DMS 273 treated with DMSO at 0.1 percent for 48 hours (cell line): ENCODE data around the gene ARMC8.

ENCODE experiments used
- DNase-seq: peaks from one replicate; lab custom pipeline; 2025; lab: John Stamatoyannopoulos, UW

The ARMC8 gene

GRCh38 chr3:138197524-138197923, 10.4 kb downstream of the ARMC8 start:
- DNase-seq: no peak

- DNase-seq: no peak
Observed at GRCh38 chr3:138199851-138200250, 12.8 kb downstream of the ARMC8 start.

DNA sequence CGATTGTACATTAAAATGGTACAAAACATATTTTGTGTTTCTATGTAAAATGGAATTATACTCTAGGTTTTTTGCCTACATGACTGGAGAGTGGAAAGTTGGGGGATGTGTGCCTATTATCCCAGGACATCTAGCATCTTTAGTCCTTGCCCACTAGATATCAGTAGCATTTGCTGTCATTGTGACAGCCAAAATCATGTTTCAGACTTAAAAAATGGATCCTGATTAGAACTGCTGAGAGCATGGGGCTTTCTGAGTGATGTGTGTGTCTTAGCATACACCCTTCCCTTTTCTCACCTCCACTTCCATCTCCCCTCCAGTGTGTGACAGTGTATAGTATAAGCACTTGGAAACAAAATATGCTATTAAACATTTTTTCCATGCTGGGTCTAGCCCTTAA, 13.3 kb downstream of the ARMC8 start:
- DNase-seq: no peak

GRCh38 chr3:138202945-138203701, 16.0 kb downstream of the ARMC8 start:
- DNase-seq: no peak

GRCh38 chr3:138203938-138204337, 16.8 kb downstream of the ARMC8 start:
- DNase-seq: no peak

GRCh38 chr3:138205527-138205926, 18.4 kb downstream of the ARMC8 start:
- DNase-seq: no peak

DNA sequence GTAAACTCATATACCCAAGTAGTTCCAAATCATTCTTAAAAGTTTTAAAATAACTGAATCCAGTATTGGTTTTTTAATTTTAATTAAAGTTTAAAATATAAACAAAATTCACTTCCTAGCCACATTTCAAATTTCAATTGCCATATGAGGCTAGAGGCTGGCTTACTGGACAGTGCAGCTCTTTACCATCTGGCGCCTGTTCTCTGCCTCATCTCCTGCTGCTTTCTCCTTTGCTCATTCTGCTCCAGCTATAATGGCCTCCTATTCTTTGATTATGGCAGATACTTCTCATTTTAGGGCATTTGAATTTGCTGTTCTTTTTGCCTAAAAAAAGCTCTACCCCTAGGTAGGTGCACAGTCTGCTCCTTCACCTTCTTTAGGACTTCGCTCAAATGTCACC, 19.1 kb downstream of the ARMC8 start:
- peak; percentile 60 for DNase-seq

DNA sequence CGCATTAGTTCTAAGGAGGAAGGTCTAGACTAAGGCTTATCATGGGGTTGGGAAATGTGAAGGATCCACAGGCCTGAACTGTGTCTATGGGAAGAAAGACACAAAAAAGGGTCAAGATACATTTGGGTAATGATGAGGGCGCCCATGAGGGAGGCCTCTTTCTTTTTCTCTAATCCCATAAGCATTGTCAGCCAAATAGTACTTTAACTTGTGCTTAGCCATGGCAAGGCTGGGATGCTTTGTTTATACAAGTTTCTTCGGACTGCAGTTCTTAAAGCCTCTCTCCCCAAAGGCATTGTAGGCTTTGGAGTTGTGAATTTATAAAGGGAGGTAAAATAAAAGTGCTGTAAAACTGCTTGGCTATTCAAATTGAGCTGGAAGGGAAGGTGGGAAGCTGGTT, 23.4 kb downstream of the ARMC8 start:
- DNase-seq: no peak

DNA sequence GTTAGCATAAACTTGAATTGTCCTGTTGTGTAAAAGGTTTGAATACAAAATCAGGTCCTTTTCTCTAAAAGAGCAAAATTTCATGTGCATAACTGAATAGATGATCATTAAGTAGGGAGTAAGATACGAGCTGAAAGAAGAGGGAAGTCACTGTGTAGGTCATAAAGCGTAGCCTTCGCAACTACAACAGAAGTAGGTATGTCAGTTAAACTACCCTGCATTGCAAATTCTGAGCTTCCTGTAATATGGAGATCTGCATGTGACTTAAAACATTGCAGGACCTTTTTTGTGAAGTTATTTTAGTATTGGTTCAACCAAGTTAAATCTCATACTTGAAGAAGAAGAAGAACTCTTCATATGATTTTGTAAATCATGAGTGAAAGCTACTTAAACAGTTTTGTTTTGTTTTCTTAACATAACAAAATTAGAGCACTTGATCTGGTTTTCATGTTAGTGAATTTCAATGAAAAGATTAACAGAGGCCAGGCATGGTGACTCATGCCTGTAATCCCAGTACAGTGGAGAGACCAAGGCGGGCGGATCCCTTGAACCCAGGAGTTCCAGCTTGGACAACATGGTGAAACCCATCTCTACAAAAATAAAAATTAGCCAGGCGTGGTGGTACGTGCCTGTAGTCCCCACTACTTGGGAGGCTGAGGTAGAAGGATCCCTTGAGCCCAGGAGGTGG, 26.4 kb downstream of the ARMC8 start:
- DNase-seq: no peak

- no peak for DNase-seq
Observed at GRCh38 chr3:138219255-138219654, 32.2 kb downstream of the ARMC8 start.

GRCh38 chr3:138220242-138220641, 33.1 kb downstream of the ARMC8 start:
- no peak for DNase-seq

GRCh38 chr3:138220788-138221187, 33.7 kb downstream of the ARMC8 start:
- DNase-seq: no peak

DNA sequence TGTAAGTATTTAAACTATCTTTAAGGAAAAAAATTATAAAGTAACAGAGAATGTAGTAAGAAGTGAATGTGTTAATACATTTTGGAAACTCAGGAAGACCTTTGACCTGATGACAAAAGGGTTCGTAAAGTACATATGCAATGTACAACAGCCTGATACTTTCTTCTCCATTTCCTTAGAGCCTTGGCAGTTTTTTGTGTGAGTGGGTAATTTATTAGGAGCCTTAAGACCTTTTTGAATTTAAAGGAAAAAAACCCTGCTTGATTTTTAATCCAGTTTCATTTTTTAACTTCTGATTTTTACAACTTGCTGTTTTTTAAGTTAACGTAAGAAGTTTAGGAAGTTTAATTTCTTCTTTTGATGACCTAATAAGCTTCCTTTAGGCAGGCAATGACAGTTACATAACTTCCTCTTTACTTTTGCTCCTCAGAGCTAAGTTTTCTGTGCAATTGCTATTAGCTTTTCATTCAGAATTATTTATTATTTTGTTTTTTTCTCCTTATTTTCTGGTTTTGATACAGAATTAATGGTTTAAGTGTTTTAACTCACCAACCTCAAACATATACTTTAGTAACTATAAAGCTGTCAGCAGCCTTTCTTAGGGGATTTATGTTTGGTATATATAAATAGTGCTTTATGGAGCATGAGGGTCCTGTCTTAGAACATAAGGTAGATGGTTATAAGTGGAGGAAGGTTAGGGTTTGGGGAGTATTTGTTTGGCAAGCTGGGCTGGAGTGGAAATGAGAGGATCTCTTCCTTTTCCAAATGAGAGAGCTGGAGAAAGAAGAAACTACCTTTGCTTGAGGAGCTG, 35.2 kb downstream of the ARMC8 start:
- no peak for DNase-seq

DNA sequence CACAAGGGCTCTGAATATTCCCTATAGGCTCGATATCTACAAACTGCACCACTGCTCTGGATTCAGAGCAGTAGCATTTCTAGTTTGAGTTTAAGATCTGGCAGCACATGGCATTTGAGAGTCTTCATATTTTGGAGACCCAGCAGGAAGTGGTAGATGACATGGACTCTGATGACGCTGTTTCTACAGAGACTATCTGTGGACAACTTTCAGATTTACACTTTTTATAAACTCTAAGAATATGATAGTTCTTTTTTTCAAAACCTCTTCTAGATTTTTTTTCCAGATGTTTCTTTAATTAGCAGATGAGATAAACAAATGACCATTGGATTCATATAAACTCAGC, 35.8 kb downstream of the ARMC8 start:
- DNase-seq: no peak

DNA sequence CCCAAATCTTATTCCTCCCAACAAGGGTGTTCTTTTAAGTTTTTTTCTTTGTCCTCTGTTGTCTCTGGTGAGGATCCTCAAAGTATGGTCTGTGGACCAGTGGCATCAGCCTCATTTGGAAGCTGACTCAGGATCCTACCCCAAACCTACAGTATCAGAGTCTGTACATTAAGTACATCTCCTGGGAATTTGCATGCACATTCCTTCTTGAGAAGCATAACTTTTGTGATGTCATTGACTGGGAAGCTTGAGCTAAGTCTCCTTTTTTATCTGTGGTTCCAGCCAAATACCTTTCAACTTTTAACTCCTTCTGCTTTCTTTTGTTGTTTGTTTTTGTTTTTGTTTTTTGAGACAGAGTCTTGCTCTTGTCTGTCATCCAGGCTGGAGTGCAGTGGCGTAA, 40.5 kb downstream of the ARMC8 start:
- no peak for DNase-seq

- DNase-seq: no peak
Observed at GRCh38 chr3:138230525-138230924, 43.4 kb downstream of the ARMC8 start.

- DNase-seq: no peak
Observed at GRCh38 chr3:138232705-138233364, 45.7 kb downstream of the ARMC8 start.

- no peak for DNase-seq
Observed at GRCh38 chr3:138234401-138235179, 47.5 kb downstream of the ARMC8 start.

DNA sequence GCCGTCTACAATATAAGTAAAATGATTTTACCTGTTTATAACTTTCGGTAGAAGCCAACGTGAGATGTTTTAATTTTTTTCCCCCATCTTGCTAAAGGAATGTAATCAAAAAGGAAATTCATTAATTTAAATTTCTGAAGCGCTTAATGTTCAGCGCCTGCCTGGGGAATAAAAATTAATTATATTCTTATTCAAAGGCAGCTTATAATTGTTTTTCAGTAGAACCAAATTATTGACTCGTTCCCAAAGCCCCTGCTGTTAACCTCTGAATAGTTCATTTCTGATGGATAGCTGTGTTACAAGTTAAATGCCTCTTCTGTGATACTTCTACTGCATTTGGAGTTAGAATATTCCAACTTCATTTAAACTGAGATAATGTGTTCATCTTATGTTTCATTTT, 51.6 kb downstream of the ARMC8 start:
- no peak for DNase-seq

DNA sequence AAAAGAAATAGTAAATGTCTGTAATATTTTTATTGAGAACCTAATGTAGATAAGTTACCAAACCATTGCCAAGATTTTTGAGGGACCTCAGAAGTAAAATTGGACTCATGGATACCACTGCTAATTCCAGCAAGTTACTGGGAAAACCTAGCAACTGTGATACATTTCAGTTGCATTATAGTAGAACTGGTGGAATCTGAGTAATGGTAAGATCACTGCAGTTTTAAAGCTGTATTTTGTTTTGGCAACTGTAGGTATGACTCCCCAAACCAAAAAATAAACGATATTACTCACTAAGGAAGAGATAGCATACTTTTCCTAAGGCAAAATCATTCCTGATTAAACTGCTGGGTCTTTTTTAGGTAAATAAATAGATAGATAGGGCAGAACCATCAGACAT, 54.0 kb downstream of the ARMC8 start:
- no peak for DNase-seq

GRCh38 chr3:138241676-138242075, 54.6 kb downstream of the ARMC8 start:
- DNase-seq: no peak

- DNase-seq: no peak
Observed at GRCh38 chr3:138242466-138242865, 55.4 kb downstream of the ARMC8 start.
